ENCODE results near the gene CCDC174. TPM values are rescaled to one million over a fixed set of nuclear protein-coding genes. Genes with fewer than 3 reads are reported as not detected.

The CCDC174 gene
- total and polyA plus RNA-seq, 2 donors (not counting 1 experiment from before 2014, with no cell fraction given), result 9.9 to 47.1 TPM

DNA sequence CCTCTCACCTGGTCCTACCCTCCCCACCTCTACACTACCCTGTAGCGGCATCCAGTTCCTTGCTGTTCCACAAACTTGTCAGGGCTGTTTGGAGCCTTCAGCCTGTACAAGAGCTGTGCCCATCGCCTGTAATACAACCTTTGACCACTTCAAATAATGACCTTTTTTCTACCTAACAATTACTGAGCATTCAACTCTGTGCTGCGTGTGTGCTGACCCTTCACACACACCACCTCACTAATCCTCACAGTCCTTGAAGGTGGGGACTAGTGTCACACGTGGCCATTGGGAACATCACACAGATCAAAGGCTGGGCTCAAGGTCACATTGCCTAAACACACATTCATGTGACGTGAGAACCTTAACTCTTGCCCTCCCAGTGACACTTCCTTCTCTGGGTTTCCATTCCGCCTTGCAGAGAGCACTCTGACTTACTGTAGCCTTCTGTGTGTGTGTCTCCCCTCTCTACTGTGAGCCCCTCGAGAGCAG, 26.5 kb downstream of the CCDC174 start:
- Mint-ChIP-seq H3K9me3 (ENCODE audit: insufficient read depth) (peaks cover 4% of the 10 kb centered on the region), H3K27ac (no peak overlapping the region), H3K27me3 (no peaks in the 10 kb centered on the region), H3K4me1 (no peaks in the 10 kb centered on the region), H3K4me3 (no peak overlapping the region)
- Histone ChIP-seq H3K4me2 (replicated peaks; ENCODE audit: low read depth, low read length, poor library complexity, severe bottlenecking) (no peak overlapping the region), H3K36me3 (replicated peaks in 1 of 2; ENCODE audit: control extremely low read depth in 1 of 2, control insufficient read depth in 1 of 2, extremely low read depth in 1 of 2, insufficient read depth in 2 of 2, low read length in 1 of 2) (no peaks in the 10 kb centered on the region), H3K27ac (ENCODE audit: low read length in 2 of 2) (no peak overlapping the region), H3K9me3 (ENCODE audit: control extremely low read depth in 1 of 3, control insufficient read depth in 2 of 3, insufficient read depth in 1 of 3, low read length in 2 of 3) (peaks cover 0 to 8% (median 2%) of the 10 kb centered on the region in 3 donors), H3K79me2 (ENCODE audit: control insufficient read depth, insufficient read depth, low read length) (no peaks in the 10 kb centered on the region), H2AFZ (ENCODE audit: insufficient read depth, low read depth, low read length, poor library complexity, severe bottlenecking) (no peak overlapping the region), H3K9ac (ENCODE audit: low read length) (no peak overlapping the region), H3K4me1 (ENCODE audit: control insufficient read depth in 2 of 2, insufficient read depth in 2 of 2, low read length in 2 of 2) (no peaks in the 10 kb centered on the region), H3K4me3 (ENCODE audit: control extremely low read depth in 1 of 5, extremely low read depth in 1 of 5, insufficient read depth in 1 of 5, low read depth in 2 of 5, low read length in 4 of 5) (no peak overlapping the region), H4K20me1 (ENCODE audit: control insufficient read depth, insufficient read depth, low read length, poor library complexity, severe bottlenecking) (no peaks in the 10 kb centered on the region), H3K27me3 (replicated peaks in 1 of 4; ENCODE audit: control extremely low read depth in 1 of 4, control insufficient read depth in 3 of 4, insufficient read depth in 4 of 4, low read length in 3 of 4) (no peaks in the 10 kb centered on the region)
- ChIA-PET CTCF (no interaction called here), POLR2A (no interaction called here)
- DNase-seq (no peak), ATAC-seq (ENCODE audit: low read depth) (no peak)
- intact Hi-C loops (cut with micrococcal nuclease), result no loop called here
- TF ChIP-seq, protein P1, sequence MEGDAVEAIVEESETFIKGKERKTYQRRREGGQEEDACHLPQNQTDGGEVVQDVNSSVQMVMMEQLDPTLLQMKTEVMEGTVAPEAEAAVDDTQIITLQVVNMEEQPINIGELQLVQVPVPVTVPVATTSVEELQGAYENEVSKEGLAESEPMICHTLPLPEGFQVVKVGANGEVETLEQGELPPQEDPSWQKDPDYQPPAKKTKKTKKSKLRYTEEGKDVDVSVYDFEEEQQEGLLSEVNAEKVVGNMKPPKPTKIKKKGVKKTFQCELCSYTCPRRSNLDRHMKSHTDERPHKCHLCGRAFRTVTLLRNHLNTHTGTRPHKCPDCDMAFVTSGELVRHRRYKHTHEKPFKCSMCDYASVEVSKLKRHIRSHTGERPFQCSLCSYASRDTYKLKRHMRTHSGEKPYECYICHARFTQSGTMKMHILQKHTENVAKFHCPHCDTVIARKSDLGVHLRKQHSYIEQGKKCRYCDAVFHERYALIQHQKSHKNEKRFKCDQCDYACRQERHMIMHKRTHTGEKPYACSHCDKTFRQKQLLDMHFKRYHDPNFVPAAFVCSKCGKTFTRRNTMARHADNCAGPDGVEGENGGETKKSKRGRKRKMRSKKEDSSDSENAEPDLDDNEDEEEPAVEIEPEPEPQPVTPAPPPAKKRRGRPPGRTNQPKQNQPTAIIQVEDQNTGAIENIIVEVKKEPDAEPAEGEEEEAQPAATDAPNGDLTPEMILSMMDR (IDR thresholded peaks at IDR 0.05), result no peak
- TF ChIP-seq EZH2 (IDR thresholded peaks at IDR 0.05; ENCODE audit: borderline replicate concordance, insufficient read depth, low read depth, low read length, poor library complexity, severe bottlenecking), result no peak
- 90% methylated on average over 7 of the region's 7 CpGs for WGBS (ENCODE audit: insufficient coverage)

DNA sequence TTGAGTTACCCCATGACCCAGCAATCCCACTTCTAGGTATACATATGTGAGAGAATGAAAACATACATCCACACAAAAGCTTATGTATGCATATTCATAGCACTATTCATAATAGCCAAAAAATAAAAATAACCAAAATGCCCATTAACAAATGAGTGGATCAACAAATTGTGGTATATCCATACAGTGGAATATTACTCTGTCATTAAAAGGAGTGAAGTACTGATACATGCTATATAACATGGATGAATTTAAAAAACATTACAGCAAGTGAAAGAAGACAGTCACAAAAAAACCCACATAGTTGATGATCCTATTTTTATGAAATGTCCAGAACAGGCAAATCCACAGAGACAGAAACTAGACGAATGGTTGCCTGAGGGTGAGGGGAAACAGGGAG, 28.6 kb downstream of the CCDC174 start:
- ATAC-seq (ENCODE audit: low read depth) (no peak), DNase-seq (no peak)
- no peaks in the 10 kb centered on the region for H3K4me1 ChIP-seq (ENCODE audit: control insufficient read depth in 2 of 2, insufficient read depth in 2 of 2, low read length in 2 of 2)
- no peak overlapping the region for H3K4me3 ChIP-seq (ENCODE audit: control extremely low read depth in 1 of 5, extremely low read depth in 1 of 5, insufficient read depth in 1 of 5, low read depth in 2 of 5, low read length in 4 of 5)
- no peak for TF ChIP-seq EZH2 (IDR thresholded peaks at IDR 0.05; ENCODE audit: borderline replicate concordance, insufficient read depth, low read depth, low read length, poor library complexity, severe bottlenecking)
- TF ChIP-seq, protein P1 (IDR thresholded peaks at IDR 0.05), result no peak
- Mint-ChIP-seq H3K27me3 (no peaks in the 10 kb centered on the region), H3K4me1 (no peaks in the 10 kb centered on the region), H3K9me3 (ENCODE audit: insufficient read depth) (peaks cover 4% of the 10 kb centered on the region), H3K27ac (no peak overlapping the region), H3K4me3 (no peak overlapping the region)
- WGBS (ENCODE audit: insufficient coverage), result no CpG with 5 or more reads among the region's 1 CpG
- H3K27ac ChIP-seq (ENCODE audit: low read length in 2 of 2), result no peak overlapping the region
- no peaks in the 10 kb centered on the region for H4K20me1 ChIP-seq (ENCODE audit: control insufficient read depth, insufficient read depth, low read length, poor library complexity, severe bottlenecking)
- peaks cover 0 to 8% (median 2%) of the 10 kb centered on the region in 3 donors for H3K9me3 ChIP-seq (ENCODE audit: control extremely low read depth in 1 of 3, control insufficient read depth in 2 of 3, insufficient read depth in 1 of 3, low read length in 2 of 3)
- POLR2A ChIA-PET, result no interaction called here
- no peaks in the 10 kb centered on the region for H3K27me3 ChIP-seq (replicated peaks in 1 of 4; ENCODE audit: control extremely low read depth in 1 of 4, control insufficient read depth in 3 of 4, insufficient read depth in 4 of 4, low read length in 3 of 4)
- H3K79me2 ChIP-seq (ENCODE audit: control insufficient read depth, insufficient read depth, low read length), result no peaks in the 10 kb centered on the region
- no peak overlapping the region for H3K9ac ChIP-seq (ENCODE audit: low read length)
- H2AFZ ChIP-seq (ENCODE audit: insufficient read depth, low read depth, low read length, poor library complexity, severe bottlenecking), result no peak overlapping the region
- intact Hi-C loops (cut with micrococcal nuclease), result no loop called here
- H3K4me2 ChIP-seq (replicated peaks; ENCODE audit: low read depth, low read length, poor library complexity, severe bottlenecking), result no peak overlapping the region
- no peaks in the 10 kb centered on the region for H3K36me3 ChIP-seq (replicated peaks in 1 of 2; ENCODE audit: control extremely low read depth in 1 of 2, control insufficient read depth in 1 of 2, extremely low read depth in 1 of 2, insufficient read depth in 2 of 2, low read length in 1 of 2)
- CTCF ChIA-PET, result no interaction called here

Measured in B cell (primary cell).